KG1 (cell line): ENCODE measurements around the gene TUBB3.
"Not testable (repeated sequence)": the region's sequence is repeated elsewhere in the genome, so short reads cannot be mapped to it uniquely, and the experiment has no call there.

Source experiments
- DNase-seq: peaks from one replicate; lab custom pipeline; 2025; lab: John Stamatoyannopoulos, UW

TUBB3 gene

DNA sequence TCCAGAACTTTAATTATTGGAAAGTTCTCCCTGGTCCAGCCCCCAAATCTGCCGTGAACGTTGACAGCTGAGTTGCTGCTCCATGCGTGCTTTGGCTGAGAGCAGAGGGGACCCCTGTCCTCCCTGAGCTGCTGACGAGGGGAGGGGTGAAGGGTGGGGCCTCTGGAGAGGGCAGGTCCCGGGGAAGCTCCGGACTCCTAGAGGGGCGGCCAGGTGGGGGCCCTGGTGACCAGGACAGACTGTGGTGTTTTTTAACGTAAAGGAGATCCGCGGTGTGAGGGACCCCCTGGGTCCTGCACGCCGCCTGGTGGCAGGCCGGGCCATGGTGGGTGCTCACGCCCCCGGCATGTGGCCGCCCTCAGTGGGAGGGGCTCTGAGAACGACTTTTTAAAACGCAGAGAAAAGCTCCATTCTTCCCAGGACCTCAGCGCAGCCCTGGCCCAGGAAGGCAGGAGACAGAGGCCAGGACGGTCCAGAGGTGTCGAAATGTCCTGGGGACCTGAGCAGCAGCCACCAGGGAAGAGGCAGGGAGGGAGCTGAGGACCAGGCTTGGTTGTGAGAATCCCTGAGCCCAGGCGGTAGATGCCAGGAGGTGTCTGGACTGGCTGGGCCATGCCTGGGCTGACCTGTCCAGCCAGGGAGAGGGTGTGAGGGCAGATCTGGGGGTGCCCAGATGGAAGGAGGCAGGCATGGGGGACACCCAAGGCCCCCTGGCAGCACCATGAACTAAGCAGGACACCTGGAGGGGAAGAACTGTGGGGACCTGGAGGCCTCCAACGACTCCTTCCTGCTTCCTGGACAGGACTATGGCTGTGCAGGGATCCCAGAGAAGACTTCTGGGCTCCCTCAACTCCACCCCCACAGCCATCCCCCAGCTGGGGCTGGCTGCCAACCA is 4.4 kb upstream of the TUBB3 start, which contains the start of gene MC1R:
Gene MC1R (plus strand): TSS at position 410 of the 895 bp plus-strand sequence. CDS start 397 bp downstream, at position 807.
- no peak for DNase-seq

DNA sequence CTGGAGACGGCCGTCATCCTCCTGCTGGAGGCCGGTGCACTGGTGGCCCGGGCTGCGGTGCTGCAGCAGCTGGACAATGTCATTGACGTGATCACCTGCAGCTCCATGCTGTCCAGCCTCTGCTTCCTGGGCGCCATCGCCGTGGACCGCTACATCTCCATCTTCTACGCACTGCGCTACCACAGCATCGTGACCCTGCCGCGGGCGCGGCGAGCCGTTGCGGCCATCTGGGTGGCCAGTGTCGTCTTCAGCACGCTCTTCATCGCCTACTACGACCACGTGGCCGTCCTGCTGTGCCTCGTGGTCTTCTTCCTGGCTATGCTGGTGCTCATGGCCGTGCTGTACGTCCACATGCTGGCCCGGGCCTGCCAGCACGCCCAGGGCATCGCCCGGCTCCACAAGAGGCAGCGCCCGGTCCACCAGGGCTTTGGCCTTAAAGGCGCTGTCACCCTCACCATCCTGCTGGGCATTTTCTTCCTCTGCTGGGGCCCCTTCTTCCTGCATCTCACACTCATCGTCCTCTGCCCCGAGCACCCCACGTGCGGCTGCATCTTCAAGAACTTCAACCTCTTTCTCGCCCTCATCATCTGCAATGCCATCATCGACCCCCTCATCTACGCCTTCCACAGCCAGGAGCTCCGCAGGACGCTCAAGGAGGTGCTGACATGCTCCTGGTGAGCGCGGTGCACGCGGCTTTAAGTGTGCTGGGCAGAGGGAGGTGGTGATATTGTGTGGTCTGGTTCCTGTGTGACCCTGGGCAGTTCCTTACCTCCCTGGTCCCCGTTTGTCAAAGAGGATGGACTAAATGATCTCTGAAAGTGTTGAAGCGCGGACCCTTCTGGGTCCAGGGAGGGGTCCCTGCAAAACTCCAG is 3.4 kb upstream of the TUBB3 start:
- DNase-seq, result no peak

DNA sequence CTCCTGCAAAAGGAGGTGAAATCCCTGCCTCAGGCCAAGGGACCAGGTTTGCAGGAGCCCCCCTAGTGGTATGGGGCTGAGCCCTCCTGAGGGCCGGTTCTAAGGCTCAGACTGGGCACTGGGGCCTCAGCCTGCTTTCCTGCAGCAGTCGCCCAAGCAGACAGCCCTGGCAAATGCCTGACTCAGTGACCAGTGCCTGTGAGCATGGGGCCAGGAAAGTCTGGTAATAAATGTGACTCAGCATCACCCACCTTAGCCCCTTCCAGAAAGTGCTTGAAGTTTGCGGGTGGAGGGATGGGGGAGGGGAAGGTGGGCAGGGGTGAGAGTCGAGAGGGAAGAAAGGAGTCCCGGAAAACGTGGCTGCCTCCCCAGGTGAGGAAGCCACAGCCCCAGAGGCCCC is 2.4 kb upstream of the TUBB3 start:
- no peak for DNase-seq

DNA sequence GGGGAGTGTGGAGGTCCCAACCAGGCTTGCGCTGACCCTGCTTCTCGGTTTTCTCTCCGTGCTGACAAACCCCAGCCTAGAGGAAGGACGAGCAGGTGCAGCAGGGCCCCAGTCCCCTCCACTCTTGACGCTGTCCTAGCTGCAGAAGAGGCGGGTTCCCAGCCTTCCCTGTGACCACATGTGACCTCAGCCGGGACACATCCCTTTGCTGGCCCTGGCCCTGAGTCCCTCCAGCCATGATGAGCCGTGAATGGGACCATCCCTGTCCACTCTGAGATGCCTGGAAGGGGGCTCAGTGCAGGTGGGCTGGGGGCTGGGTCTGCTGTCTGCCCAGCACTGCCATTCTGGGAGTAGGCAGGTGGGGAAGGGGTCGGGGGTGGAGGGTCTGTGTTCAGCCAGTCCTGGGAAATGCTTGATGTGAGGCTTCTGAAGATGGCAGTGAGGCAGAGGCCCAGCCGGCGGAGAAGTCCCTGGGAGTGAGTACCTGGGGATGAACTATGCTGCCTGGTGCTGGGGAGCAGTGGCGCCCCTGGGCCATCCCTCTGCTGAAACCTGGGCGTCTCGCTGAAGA is 1.9 kb upstream of the TUBB3 start:
- no peak for DNase-seq

DNA sequence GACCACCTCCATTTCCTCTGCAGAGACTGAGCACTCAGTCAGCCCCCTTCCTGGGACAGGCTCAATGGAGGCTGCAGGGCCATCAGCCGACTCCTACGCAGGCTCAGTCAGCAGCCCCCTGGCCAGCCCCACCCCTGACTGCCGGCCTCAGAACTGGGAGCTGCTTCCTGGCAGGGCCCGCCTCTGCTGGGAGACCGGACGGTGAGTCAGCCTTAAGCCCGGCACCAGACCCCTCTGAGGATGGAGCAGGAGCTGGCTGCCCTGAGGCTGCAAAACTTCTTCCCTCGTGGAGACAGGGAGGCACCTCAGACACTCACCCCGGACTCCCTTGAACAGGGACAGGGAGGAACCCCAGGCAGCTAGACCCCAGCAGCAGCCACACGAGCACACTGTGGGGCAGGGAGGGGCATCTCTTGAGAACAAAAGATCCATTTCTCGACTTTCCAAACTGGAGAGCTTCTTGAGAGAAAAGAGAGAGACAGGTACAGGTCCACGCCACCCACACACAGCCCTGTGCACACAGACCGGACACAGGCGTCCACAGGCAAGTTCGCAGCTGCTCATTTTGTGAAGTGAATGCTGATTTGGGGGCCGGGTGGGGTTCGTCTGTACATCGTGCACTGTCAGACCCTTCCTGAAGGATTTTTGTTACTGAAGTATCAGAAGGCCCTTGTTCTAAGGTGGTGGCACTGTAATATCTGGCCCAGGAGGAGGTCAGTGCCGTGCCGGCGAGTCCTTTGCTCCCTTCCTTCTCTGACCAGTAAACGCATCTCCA is 1.3 kb upstream of the TUBB3 start:
- DNase-seq, result no peak

DNA sequence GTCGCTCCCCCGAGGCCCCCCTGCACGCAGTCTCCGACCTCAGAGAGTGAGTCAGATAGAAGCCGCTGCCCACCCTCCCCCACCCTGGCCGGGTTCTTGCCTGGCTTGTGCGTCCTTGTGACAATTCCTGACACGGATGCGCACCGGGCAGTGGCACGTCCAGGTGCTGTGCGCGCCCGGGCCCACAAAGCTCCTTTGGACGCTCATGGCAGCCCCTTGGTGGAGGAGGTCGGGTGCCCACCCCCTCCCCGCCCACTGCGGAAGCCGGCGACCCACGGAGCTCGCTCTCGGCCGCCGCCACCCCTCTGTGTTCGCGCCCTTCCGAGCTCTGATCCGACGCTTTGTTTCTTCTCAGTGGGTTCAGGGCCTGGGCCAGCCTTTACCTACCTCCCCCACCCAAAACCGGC is 662 bp upstream of the TUBB3 start:
- DNase-seq, result no peak

DNA sequence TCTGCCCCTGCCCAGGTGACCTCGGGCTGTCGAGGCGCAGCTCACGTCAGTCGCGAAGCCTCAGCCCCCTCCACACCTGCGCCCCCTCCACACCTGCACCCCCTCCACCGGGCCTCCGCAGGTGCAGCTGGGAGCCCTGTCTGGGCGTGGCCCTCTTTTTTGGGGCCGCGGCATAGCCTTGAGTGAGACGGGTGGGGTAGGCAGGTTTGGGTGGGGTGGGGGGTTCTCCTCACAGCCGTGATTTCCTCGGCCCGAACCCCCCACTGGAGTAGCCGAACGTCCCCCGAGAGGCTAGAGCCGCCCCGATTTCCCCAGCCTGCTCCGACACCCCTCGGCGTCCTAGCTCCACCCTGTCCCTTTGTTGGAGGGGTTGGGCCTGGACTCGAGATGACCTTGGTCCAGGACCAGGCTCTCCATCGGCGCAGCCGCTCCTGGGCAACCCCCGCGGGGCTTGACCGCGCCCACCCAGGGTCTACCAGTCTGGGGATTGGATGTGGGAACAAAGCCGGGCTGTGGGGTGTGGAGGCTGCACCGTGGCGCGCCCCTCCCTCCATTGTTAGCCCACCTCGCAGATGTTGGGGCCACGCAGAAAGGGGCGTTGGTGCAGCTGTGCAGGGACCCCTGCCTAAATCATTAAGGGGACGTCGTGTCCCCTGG is 626 bp downstream of the TUBB3 start:
- no peak for DNase-seq

DNA sequence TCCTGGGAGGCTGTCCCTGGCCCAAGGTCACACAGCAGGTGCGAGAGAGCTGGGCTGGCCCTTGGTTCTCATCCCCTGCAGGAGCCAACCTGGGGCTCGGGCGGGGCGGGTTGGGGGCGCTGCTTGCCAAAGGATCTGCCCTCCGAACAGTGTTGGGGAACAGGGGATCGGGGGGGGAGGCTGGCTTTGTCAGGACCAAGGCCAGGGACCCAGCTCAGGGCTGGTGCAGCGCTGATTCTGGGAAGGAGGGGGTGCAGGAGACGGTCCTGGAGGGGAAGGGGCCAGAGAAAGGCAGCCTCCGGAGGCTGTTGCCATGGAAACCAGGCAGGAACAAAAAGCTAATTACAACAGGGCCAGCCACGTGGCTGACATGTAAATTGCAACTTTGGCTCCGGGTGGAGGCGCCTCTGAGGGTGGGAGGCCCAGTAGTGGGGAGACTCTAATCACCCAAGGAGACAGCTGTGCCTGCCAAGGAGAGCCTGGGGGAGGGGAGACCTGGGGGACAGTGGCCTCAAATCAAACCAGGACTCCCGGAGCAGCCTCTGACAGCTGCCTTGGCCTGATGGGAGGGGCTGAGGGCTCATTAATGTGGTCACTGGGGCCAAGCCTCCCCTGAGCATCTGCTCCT is 1.3 kb downstream of the TUBB3 start:
- no peak for DNase-seq

DNA sequence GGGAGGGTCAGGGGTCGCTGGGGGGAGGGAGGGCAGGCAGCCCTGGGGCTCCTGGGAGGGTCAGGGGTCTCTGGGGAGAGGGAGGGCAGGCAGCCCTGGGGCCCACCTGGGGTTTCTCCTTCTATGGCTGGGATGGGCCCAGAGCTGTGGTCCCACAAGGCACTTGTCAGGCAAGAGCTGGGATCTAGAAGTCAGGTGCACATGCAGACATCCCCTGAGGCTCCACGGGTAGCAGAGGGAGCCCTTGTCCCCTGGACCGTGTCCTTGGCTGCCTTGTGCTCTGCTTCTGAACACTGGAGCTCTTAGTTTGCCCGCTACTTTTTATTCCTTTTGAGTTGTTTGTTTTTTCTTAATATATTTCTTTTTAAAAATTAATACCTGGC is 1.8 kb downstream of the TUBB3 start:
- DNase-seq, result no peak

DNA sequence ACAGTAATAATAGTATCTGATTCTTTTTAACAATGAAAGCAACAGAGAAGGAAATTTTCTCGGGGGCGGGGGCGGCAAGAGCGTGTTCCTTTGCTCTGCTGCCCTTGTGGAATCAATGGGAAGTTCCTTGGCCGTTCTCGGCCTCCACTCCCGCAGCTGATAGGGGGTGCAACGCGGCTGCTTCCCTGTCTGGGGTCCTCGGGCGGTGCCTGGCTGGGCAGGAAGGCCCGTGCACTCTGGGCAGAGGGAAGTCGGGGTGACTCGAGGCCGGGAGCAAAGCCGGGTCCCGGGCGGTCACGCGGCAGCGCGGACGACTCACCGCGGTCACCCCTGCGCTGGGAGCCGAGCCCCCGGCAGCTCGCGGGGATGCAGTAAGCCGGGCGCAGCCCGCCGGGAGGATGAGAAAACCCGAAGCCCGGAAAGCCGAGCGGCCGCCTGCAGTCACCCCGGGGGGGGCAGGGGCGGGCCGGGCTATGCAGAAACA is 2.5 kb downstream of the TUBB3 start:
- DNase-seq, result no peak

DNA sequence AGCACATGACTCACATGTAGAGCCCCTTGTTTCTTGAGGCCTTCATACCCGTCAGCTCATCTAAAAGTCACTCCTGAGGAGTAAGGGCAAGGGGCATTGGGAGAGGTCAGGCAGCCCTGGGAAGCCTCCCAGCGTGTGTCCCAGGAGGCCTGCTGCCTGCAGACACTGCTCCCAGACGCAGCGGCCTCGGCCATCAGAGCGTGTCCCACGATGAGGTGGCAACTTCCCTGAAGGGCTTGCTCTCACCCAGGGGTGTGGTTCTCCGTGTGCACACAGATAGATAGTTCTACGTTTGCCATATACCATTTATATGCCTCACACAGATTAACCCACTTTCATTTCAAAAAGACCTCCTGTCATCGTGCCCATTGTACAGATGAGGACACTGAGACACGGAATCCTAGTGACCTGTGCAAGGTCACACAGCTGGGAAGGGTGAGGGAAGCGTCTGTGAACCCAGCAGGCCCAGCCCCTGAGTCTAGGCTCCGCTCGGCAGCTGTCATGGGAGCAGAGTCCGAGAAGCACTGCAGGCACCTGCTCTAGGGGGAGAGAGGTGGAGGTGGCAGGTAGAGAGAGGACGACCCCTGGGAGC is 8.3 kb downstream of the TUBB3 start:
- no peak for DNase-seq

DNA sequence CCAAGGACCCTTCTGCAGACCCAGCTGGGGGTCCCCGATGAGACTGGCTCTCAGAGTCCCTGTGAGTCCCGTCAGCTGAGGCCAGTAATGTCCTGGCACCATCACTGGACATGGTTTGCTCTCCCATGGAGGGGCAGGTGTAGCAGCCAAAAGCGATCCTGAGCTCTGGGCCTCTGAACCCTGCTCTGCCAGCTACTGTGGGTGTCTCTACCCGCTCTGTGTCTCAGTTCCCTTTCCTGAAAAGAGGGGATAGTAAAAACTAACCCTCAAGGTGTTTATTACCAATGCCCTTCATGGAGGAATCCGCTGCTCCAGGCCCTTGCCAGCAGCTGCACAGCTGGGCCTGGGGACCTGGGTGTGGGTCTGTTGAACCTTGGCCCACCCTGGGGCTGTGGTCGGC is 8.8 kb downstream of the TUBB3 start:
- DNase-seq, result no peak

DNA sequence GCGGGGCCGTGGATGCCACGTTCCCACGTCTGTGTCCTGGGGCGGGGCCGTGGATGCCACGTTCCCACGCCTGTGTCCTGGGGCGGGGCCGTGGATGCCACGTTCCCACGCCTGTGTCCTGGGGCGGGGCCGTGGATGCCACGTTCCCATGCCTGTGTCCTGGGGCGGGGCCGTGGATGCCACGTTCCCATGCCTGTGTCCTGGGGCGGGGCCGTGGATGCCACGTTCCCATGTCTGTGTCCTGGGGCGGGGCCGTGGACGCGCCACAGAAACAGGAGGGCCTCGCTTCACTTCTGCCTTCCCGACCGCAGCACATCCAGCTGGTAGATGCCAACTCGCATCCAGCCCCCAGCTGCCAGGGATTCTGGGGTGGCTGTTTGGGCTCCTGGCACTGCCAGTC is 10.9 kb downstream of the TUBB3 start:
- not testable (repeated sequence) for DNase-seq

DNA sequence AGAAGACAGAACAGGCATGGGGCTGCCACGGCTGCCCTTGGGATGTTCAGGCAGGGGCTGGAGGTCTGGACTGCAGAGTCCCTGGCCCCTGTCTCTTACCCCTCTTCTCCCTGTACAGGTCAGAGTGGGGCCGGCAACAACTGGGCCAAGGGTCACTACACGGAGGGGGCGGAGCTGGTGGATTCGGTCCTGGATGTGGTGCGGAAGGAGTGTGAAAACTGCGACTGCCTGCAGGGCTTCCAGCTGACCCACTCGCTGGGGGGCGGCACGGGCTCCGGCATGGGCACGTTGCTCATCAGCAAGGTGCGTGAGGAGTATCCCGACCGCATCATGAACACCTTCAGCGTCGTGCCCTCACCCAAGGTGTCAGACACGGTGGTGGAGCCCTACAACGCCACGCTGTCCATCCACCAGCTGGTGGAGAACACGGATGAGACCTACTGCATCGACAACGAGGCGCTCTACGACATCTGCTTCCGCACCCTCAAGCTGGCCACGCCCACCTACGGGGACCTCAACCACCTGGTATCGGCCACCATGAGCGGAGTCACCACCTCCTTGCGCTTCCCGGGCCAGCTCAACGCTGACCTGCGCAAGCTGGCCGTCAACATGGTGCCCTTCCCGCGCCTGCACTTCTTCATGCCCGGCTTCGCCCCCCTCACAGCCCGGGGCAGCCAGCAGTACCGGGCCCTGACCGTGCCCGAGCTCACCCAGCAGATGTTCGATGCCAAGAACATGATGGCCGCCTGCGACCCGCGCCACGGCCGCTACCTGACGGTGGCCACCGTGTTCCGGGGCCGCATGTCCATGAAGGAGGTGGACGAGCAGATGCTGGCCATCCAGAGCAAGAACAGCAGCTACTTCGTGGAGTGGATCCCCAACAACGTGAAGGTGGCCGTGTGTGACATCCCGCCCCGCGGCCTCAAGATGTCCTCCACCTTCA is 11.7 kb downstream of the TUBB3 start:
- no peak for DNase-seq

DNA sequence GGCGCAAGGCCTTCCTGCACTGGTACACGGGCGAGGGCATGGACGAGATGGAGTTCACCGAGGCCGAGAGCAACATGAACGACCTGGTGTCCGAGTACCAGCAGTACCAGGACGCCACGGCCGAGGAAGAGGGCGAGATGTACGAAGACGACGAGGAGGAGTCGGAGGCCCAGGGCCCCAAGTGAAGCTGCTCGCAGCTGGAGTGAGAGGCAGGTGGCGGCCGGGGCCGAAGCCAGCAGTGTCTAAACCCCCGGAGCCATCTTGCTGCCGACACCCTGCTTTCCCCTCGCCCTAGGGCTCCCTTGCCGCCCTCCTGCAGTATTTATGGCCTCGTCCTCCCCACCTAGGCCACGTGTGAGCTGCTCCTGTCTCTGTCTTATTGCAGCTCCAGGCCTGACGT is 12.5 kb downstream of the TUBB3 start:
- not testable (repeated sequence) for DNase-seq

DNA sequence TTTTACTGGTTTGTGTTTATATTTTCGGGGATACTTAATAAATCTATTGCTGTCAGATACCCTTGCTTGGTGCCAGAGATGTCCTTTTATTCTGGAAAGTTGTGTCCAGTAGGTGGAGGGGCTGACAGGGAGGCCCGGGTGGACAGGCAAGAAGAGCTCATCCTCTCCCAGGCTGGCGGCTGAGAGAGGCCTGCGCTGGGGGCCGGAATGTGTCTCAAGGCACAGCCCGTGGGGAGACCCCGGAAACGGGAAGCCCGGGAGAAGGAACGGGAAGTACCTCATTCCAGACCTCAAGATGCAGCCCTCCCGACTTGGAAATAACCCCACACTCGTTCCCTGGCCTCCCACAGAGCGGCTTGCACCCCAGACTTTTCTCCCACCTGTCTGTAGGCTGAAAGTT is 12.9 kb downstream of the TUBB3 start:
- no peak for DNase-seq

DNA sequence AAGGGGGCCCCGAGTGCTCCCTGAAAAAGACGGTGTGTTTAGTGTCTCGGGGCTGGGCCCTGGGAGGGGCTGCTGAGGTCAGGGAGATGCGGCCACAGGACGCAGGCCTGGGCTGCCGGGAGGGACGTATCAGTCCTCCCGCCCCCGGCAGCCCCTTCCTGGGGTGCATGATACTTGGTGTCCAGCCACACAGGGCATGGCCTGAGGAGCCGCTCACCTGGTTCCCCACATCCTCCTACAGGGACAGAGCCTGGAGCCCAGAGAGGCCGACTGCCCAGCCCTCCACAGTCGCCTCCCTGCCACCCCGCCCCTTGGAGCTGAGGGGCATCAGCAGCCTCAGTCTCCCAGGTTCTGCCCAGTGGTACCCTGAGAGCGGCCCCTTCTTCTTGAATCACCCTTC is 13.4 kb downstream of the TUBB3 start:
- no peak for DNase-seq

DNA sequence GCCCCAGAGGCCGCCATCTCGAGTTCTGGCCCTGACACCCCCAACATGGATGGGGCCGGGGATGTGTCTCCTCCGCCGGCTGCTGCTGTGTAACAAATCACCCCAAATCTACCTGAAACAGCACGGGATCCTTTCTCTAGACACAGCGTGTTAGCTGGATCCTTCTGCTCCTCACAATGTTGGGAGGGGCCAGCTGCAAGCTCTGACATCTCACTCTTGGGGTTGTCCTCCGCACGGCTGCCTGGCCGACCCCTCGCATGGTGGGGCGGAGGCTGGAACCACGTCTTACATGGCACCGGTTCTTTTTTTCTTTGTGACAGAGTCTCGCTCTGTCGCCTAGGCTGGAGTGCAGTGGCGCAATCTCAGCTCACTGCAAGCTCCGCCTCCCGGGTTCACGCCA is 13.8 kb downstream of the TUBB3 start:
- no peak for DNase-seq
